ENCODE results near the gene FREY1. TPM values are rescaled to one million over a fixed set of nuclear protein-coding genes. Genes with fewer than 3 reads are reported as not detected.

The FREY1 gene
- total and polyA plus RNA-seq, 2 of the 13 experiments (the other 11 are each of a cell fraction or from before 2014, with no cell fraction given): 0.44 to 0.73 TPM

GRCh38 chr11:45941285-45941684 lies 34.2 kb upstream of the FREY1 start (continued):
- no peak for TF ChIP-seq BCLAF1 (IDR thresholded peaks at IDR 0.05)
- no peak for TF ChIP-seq MZF1 (CRISPR knock-in tag; IDR thresholded peaks at IDR 0.05; ENCODE audit: borderline replicate concordance)

- no peak overlapping the region for H3K9ac ChIP-seq (ENCODE audit: insufficient read depth, low read depth, low read length)
- H3K36me3 ChIP-seq (replicated peaks in 1 of 2; ENCODE audit: control insufficient read depth in 1 of 2, insufficient read depth in 2 of 2, low read length in 2 of 2): peaks cover 5 to 22% of the 10 kb centered on the region in 2 experiments; a peak in 4 of 5 replicates
- no peak overlapping the region for H3K4me2 ChIP-seq (ENCODE audit: low read depth, low read length)
- no peaks in the 10 kb centered on the region for H3K9me3 ChIP-seq (ENCODE audit: low read length)
- BruUV-seq (replicated peaks): no TSS peak
- H2AFZ ChIP-seq (ENCODE audit: low read length): no peak overlapping the region
- no peaks in the 10 kb centered on the region for H3K79me2 ChIP-seq (ENCODE audit: insufficient read depth, low read length)
- no peak overlapping the region for H3K4me3 ChIP-seq (replicated peaks in 1 of 3; ENCODE audit: insufficient read depth in 1 of 3, low read depth in 2 of 3, low read length in 3 of 3)
- DNase-seq (ENCODE audit: low spot score): no peak
- intact Hi-C loops (cut with micrococcal nuclease; ENCODE audit: unreplicated experiment) (no loop called here), in situ Hi-C loops (cut with HindIII; ENCODE audit: extremely low pct_ligation_motif_present, low pct_unique_long_range_greater_than_20kb) (no loop called here)
- WGBS (ENCODE audit: low lambda C conversion rate): 96% methylated on average over 2 of the region's 2 CpGs
- H3K27ac ChIP-seq (ENCODE audit: extremely low read length, insufficient read depth, low read length): no peak overlapping the region
- H3K27me3 ChIP-seq (ENCODE audit: control insufficient read depth in 1 of 2, insufficient read depth in 2 of 2, low read length in 2 of 2): no peaks in the 10 kb centered on the region
- CTCF ChIA-PET (ENCODE audit: low intra/inter-chr PET ratio, low total read pairs): no interaction called here
- POLR2A ChIA-PET: no interaction called here
- no peak for FAIRE-seq
- ATAC-seq: no peak
- H3K4me1 ChIP-seq (ENCODE audit: insufficient read depth, low read length): peaks cover 4% of the 10 kb centered on the region; the same call in 1 of the 2 replicates
- H4K20me1 ChIP-seq (ENCODE audit: insufficient read depth, low read length): no peaks in the 10 kb centered on the region
- no peak for TF ChIP-seq ZC3H13 (CRISPR knock-in tag; IDR thresholded peaks at IDR 0.05)
- TF ChIP-seq LRRFIP1 (CRISPR knock-in tag; conservative IDR thresholded peaks at IDR 0.05): no peak
- TF ChIP-seq RARA (CRISPR knock-in tag; IDR thresholded peaks at IDR 0.05): no peak
- no peak for TF ChIP-seq ZNF879 (CRISPR knock-in tag; IDR thresholded peaks at IDR 0.05)
- TF ChIP-seq ZSCAN9 (CRISPR knock-in tag; IDR thresholded peaks at IDR 0.05; ENCODE audit: borderline replicate concordance): no peak
- no peak for TF ChIP-seq SPEN (CRISPR knock-in tag; IDR thresholded peaks at IDR 0.05; ENCODE audit: low read depth)
- TF ChIP-seq RORA (CRISPR knock-in tag; IDR thresholded peaks at IDR 0.05): no peak
- TF ChIP-seq ETV5 (CRISPR knock-in tag; IDR thresholded peaks at IDR 0.05; ENCODE audit: borderline replicate concordance): no peak
- TF ChIP-seq ZNF451 (CRISPR knock-in tag; IDR thresholded peaks at IDR 0.05): no peak
- no peak for TF ChIP-seq TAF15 (IDR thresholded peaks at IDR 0.05; ENCODE audit: low read depth, low read length, poor library complexity, severe bottlenecking)
- TF ChIP-seq ARID5B (CRISPR knock-in tag; IDR thresholded peaks at IDR 0.05): no peak
- TF ChIP-seq KLF12 (CRISPR knock-in tag; IDR thresholded peaks at IDR 0.05; ENCODE audit: borderline replicate concordance): no peak
- no peak for TF ChIP-seq ZBTB8A (CRISPR knock-in tag; IDR thresholded peaks at IDR 0.05; ENCODE audit: borderline replicate concordance, low read depth)
Measured at GRCh38 chr11:45939836-45940235, 32.8 kb upstream of the FREY1 start.
